ENCODE data around the gene AGFG2. TPM values are rescaled to one million over a fixed set of nuclear protein-coding genes. Genes with fewer than 3 reads are reported as not detected.

AGFG2 gene
- total and polyA plus RNA-seq, 2 of the 13 experiments (the other 11 are each of a cell fraction or from before 2014, with no cell fraction given) = 125 to 132 TPM

- TF ChIP-seq REST (IDR thresholded peaks at IDR 0.05; ENCODE audit: borderline replicate concordance in 1 of 2, low read depth in 1 of 2, low read length in 2 of 2) (no peak), RXRB (CRISPR knock-in tag; IDR thresholded peaks at IDR 0.05; ENCODE audit: borderline replicate concordance) (no peak), ZNF510 (CRISPR knock-in tag; IDR thresholded peaks at IDR 0.05; ENCODE audit: low read depth) (no peak), ZHX2 (IDR thresholded peaks at IDR 0.05; ENCODE audit: low read depth) (no peak), ZHX2 (CRISPR knock-in tag; IDR thresholded peaks at IDR 0.05; ENCODE audit: borderline replicate concordance) (no peak), TRAFD1 (CRISPR knock-in tag; IDR thresholded peaks at IDR 0.05; ENCODE audit: borderline replicate concordance) (no peak), FUBP1 (CRISPR knock-in tag; IDR thresholded peaks at IDR 0.05; ENCODE audit: borderline replicate concordance) (no peak), ZNF354B (CRISPR knock-in tag; IDR thresholded peaks at IDR 0.05) (no peak), PCBP1 (IDR thresholded peaks at IDR 0.05; ENCODE audit: borderline replicate concordance, low read depth, low read length) (no peak), ZNF710 (CRISPR knock-in tag; IDR thresholded peaks at IDR 0.05; ENCODE audit: borderline replicate concordance) (no peak), DMAP1 (CRISPR knock-in tag; IDR thresholded peaks at IDR 0.05) (no peak), ZNF720 (CRISPR knock-in tag; IDR thresholded peaks at IDR 0.05) (no peak), ZNF558 (CRISPR knock-in tag; IDR thresholded peaks at IDR 0.05; ENCODE audit: borderline replicate concordance) (no peak)
Measured at GRCh38 chr7:100567031-100567730, 28.2 kb downstream of the AGFG2 start (continued).
